Keratinocyte (primary cell): ENCODE measurements around the gene CSRP3. TPM values are rescaled to one million over a fixed set of nuclear protein-coding genes. Genes with fewer than 3 reads are reported as not detected.

ENCODE experiments used
- DNase-seq: peaks from one replicate; pipeline ENCODE4 v3.0.0-alpha.2; 2011; ENCODE audit warnings: low read depth, missing footprints, low spot score
- FAIRE-seq: peaks from 2 replicates; lab custom pipeline; 2011; peaks lifted over from hg19 to GRCh38; lab: Jason Lieb, UNC
- H2AFZ ChIP-seq: 2 replicates; pipeline ENCODE4 v1.6.0; 2012; ENCODE audit warnings: low read length, control low read depth, inconsistent platforms; ENCODE audit not compliant: control insufficient read depth
- H3K27ac ChIP-seq: 2 replicates; pipeline ENCODE4 v1.5.1; 2011; ENCODE audit warnings: low read length; ENCODE audit not compliant: control insufficient read depth, insufficient read depth
- H3K27me3 ChIP-seq: 3 replicates; pipeline ENCODE4 v1.6.0; 2011; ENCODE audit warnings: low read length; ENCODE audit not compliant: control insufficient read depth, insufficient read depth; ENCODE audit errors: extremely low read depth
- H3K36me3 ChIP-seq, 2 experiments: 2 replicates in 1 of 2; 3 replicates in 1 of 2; pipeline ENCODE4 v1.5.1; 2011; ENCODE audit warnings: low read length in 2 of 2, mild to moderate bottlenecking in 1 of 2; ENCODE audit not compliant: control insufficient read depth in 2 of 2, insufficient read depth in 2 of 2; ENCODE audit errors: extremely low read depth in 1 of 2
- H3K4me1 ChIP-seq: 3 replicates; pipeline ENCODE4 v1.5.1; 2011; ENCODE audit warnings: low read length; ENCODE audit not compliant: control insufficient read depth, insufficient read depth; ENCODE audit errors: extremely low read depth
- H3K4me2 ChIP-seq: 3 replicates; pipeline ENCODE4 v1.6.0; 2011; ENCODE audit warnings: low read depth, low read length; ENCODE audit not compliant: control insufficient read depth, insufficient read depth; ENCODE audit errors: extremely low read depth
- H3K4me3 ChIP-seq, 3 experiments: fragments of 200-600 bp in 1 of 3; sonication (generic) in 1 of 3; 2 replicates in 2 of 3; 3 replicates in 1 of 3; pipeline ENCODE4 v1.5.1; 2011 to 2016; ENCODE audit warnings: low read length in 3 of 3, mild to moderate bottlenecking in 3 of 3, control low read depth in 2 of 3, inconsistent platforms in 1 of 3, low read depth in 1 of 3, mixed read lengths in 1 of 3, mixed run types in 1 of 3, moderate library complexity in 1 of 3; ENCODE audit not compliant: control insufficient read depth in 2 of 3, insufficient read depth in 2 of 3; ENCODE audit errors: extremely low read depth in 1 of 3
- H3K79me2 ChIP-seq: 2 replicates; pipeline ENCODE4 v1.6.0; 2012; ENCODE audit warnings: low read length; ENCODE audit not compliant: control insufficient read depth, insufficient read depth
- H3K9ac ChIP-seq: 3 replicates; pipeline ENCODE4 v1.6.0; 2011; ENCODE audit warnings: low read length; ENCODE audit not compliant: control insufficient read depth, insufficient read depth; ENCODE audit errors: extremely low read depth
- H3K9me1 ChIP-seq: 3 replicates; pipeline ENCODE4 v1.6.0; 2011; ENCODE audit warnings: low read length; ENCODE audit not compliant: control insufficient read depth, insufficient read depth; ENCODE audit errors: extremely low read depth
- H3K9me3 ChIP-seq: 2 replicates; pipeline ENCODE4 v1.5.1; 2012; ENCODE audit warnings: low read depth, low read length; ENCODE audit not compliant: control insufficient read depth
- H4K20me1 ChIP-seq: 3 replicates; pipeline ENCODE4 v1.6.0; 2011; ENCODE audit warnings: low read length; ENCODE audit not compliant: control insufficient read depth, insufficient read depth; ENCODE audit errors: extremely low read depth
- EZH2 ChIP-seq: IDR thresholded peaks from one replicate; pipeline ENCODE4 v1.6.1; 2012; ENCODE audit warnings: inconsistent platforms, mild to moderate bottlenecking, low read length, moderate library complexity
- dilution Hi-C: fragments of 300-500 bp; cut with MboI; formaldehyde crosslinking; loops from one replicate; pipeline ENCODE4 v1.7.0; 2020; ENCODE audit warnings: low sequenced_read_pairs; ENCODE audit not compliant: extremely low pct_ligation_motif_present
- polyA plus RNA-seq, 5 experiments: library from polyadenylated mRNA; depleted of rRNA in 3 of 5; stranded (reverse) in 3 of 5; stranded (forward) in 1 of 5; unstranded in 1 of 5; fragments of >200 nt; gene quantifications; 1 replicate in 1 of 5; 2 replicates in 3 of 5; 3 replicates in 1 of 5; pipeline versions ENCODE4 v1.2.1 to v1.2.3, GENCODE V29; 2011 to 2012; ENCODE audit warnings: missing spikeins in 2 of 5, low read depth in 1 of 5, low replicate concordance in 1 of 5
- TF ChIP-seq, protein P1 (sequence below), 3 experiments: IDR thresholded peaks in 1 of 3; conservative IDR thresholded peaks in 1 of 3; optimal IDR thresholded peaks in 1 of 3; 2 replicates in 2 of 3; 3 replicates in 1 of 3; pipeline versions ENCODE3 to v1.5.1; 2011; ENCODE audit warnings: low read length in 3 of 3, mild to moderate bottlenecking in 3 of 3, moderate library complexity in 2 of 3, control low read depth in 1 of 3, inconsistent platforms in 1 of 3; ENCODE audit not compliant: insufficient read depth in 2 of 3; ENCODE audit errors: extremely low read depth in 1 of 3

CSRP3 gene
- polyA plus RNA-seq, 1 donor (not counting 4 experiments of a cell fraction or from before 2014, with no cell fraction given): not detected

- H2AFZ ChIP-seq: no peak overlapping the region
- H4K20me1 ChIP-seq: no peaks in the 10 kb centered on the region
- no peak for DNase-seq
- H3K27me3 ChIP-seq: no peaks in the 10 kb centered on the region
- dilution Hi-C loops: no loop called here
- no peak overlapping the region for H3K4me3 ChIP-seq
- TF ChIP-seq, protein P1, sequence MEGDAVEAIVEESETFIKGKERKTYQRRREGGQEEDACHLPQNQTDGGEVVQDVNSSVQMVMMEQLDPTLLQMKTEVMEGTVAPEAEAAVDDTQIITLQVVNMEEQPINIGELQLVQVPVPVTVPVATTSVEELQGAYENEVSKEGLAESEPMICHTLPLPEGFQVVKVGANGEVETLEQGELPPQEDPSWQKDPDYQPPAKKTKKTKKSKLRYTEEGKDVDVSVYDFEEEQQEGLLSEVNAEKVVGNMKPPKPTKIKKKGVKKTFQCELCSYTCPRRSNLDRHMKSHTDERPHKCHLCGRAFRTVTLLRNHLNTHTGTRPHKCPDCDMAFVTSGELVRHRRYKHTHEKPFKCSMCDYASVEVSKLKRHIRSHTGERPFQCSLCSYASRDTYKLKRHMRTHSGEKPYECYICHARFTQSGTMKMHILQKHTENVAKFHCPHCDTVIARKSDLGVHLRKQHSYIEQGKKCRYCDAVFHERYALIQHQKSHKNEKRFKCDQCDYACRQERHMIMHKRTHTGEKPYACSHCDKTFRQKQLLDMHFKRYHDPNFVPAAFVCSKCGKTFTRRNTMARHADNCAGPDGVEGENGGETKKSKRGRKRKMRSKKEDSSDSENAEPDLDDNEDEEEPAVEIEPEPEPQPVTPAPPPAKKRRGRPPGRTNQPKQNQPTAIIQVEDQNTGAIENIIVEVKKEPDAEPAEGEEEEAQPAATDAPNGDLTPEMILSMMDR (optimal IDR thresholded peaks at IDR 0.05 in 1 of 3, IDR thresholded peaks at IDR 0.05 in 1 of 3, conservative IDR thresholded peaks at IDR 0.05 in 1 of 3; ENCODE audit: extremely low read depth in 1 of 3, insufficient read depth in 2 of 3, low read length in 3 of 3): no peak
- TF ChIP-seq EZH2: no peak
- no peak overlapping the region for H3K9ac ChIP-seq
- peaks cover 7 to 9% of the 10 kb centered on the region in 2 experiments for H3K36me3 ChIP-seq
- no peak for FAIRE-seq
- no peaks in the 10 kb centered on the region for H3K79me2 ChIP-seq
- no peaks in the 10 kb centered on the region for H3K9me3 ChIP-seq
- no peaks in the 10 kb centered on the region for H3K9me1 ChIP-seq
- no peaks in the 10 kb centered on the region for H3K4me1 ChIP-seq
- H3K4me2 ChIP-seq: no peak overlapping the region
- no peak overlapping the region for H3K27ac ChIP-seq
Observed at GRCh38 chr11:19173964-19174638, 27.7 kb downstream of the CSRP3 start.

- Histone ChIP-seq H3K4me1 (no peaks in the 10 kb centered on the region), H3K27ac (no peak overlapping the region), H3K4me3 (no peak overlapping the region), H3K79me2 (no peaks in the 10 kb centered on the region), H4K20me1 (no peaks in the 10 kb centered on the region), H3K9me1 (no peaks in the 10 kb centered on the region), H3K36me3 (peaks cover 7 to 12% of the 10 kb centered on the region in 2 experiments), H2AFZ (no peak overlapping the region), H3K9me3 (no peaks in the 10 kb centered on the region), H3K27me3 (no peaks in the 10 kb centered on the region), H3K9ac (no peak overlapping the region), H3K4me2 (no peak overlapping the region)
- DNase-seq (no peak), FAIRE-seq (no peak)
- TF ChIP-seq EZH2: no peak
- TF ChIP-seq, protein P1 (optimal IDR thresholded peaks at IDR 0.05 in 1 of 3, IDR thresholded peaks at IDR 0.05 in 1 of 3, conservative IDR thresholded peaks at IDR 0.05 in 1 of 3; ENCODE audit: extremely low read depth in 1 of 3, insufficient read depth in 2 of 3, low read length in 3 of 3): no peak
- dilution Hi-C loops: no loop called here
Observed at GRCh38 chr11:19173004-19173689, 28.6 kb downstream of the CSRP3 start.
